Lung (tissue), 12 donors: Measurements from ENCODE around the gene EPS8L1. TPM values are rescaled to one million over a fixed set of nuclear protein-coding genes. Genes with fewer than 3 reads are reported as not detected.
A peak's percentile ranks its signal among the peaks of the same experiment; 100 is the strongest.

ENCODE experiments used
- ATAC-seq: fragments of 200-7000 bp; cut with Tn5 transposase; one replicate; pipeline ENCODE4 v1.9.1; 2020; ENCODE audit warnings: moderate number of reproducible peaks; ENCODE audit not compliant: insufficient read depth, low FRiP score
- DNase-seq, 3 donors: peaks; one replicate each; pipeline ENCODE4 v3.0.0-alpha.2; 2013 to 2017
- H3K27ac ChIP-seq, 2 donors: one replicate each; pipeline ENCODE4 v1.5.1; 2013; ENCODE audit warnings: mild to moderate bottlenecking in 2 of 2, moderate library complexity in 2 of 2, control low read depth in 1 of 2, inconsistent platforms in 1 of 2, low read depth in 1 of 2, low read length in 1 of 2
- H3K27me3 ChIP-seq, 3 donors: one replicate each; pipeline ENCODE4 v1.5.1; 2013; ENCODE audit warnings: low read length in 2 of 3; ENCODE audit not compliant: control insufficient read depth in 3 of 3, insufficient read depth in 3 of 3
- H3K36me3 ChIP-seq, 4 donors: one replicate each; pipeline ENCODE4 v1.5.1; 2013; ENCODE audit warnings: low read length in 4 of 4, mild to moderate bottlenecking in 1 of 4, moderate library complexity in 1 of 4; ENCODE audit not compliant: control insufficient read depth in 4 of 4, insufficient read depth in 4 of 4
- H3K4me1 ChIP-seq, 5 donors: one replicate each; pipeline ENCODE4 v1.5.1; 2013; ENCODE audit warnings: low read length in 5 of 5, mild to moderate bottlenecking in 2 of 5, moderate library complexity in 1 of 5; ENCODE audit not compliant: control insufficient read depth in 5 of 5, insufficient read depth in 5 of 5
- H3K4me3 ChIP-seq: one replicate; pipeline ENCODE4 v1.5.1; 2013; ENCODE audit warnings: mild to moderate bottlenecking, control low read depth, moderate library complexity
- H3K9ac ChIP-seq, 2 donors: one replicate each; pipeline ENCODE4 v1.5.1; 2013; ENCODE audit warnings: low read length in 2 of 2, control low read depth in 1 of 2; ENCODE audit not compliant: insufficient read depth in 1 of 2
- H3K9me3 ChIP-seq, 4 donors: one replicate each; pipeline ENCODE4 v1.5.1; 2013; ENCODE audit warnings: low read length in 3 of 4, mild to moderate bottlenecking in 1 of 4, moderate library complexity in 1 of 4; ENCODE audit not compliant: control insufficient read depth in 4 of 4, insufficient read depth in 3 of 4
- WGBS, 2 donors: extraction: QIAGEN DNeasy Blood & Tissue Kit; methylation state at CpG; one replicate each; pipeline ENCODE4 v1.1.7; 2013; 5-methylcytosine and 5-hydroxymethylcytosine counted together
- polyA plus RNA-seq, 2 donors: library from polyadenylated mRNA; stranded (reverse); fragments of 200-250 nt; gene quantifications; one replicate each; pipeline ENCODE4 v1.2.1, GENCODE V29; 2013
- total RNA-seq, 2 donors: library from RNA; depleted of rRNA in 1 of 2; stranded (reverse); fragments of >200 nt in 1 of 2; gene quantifications; one replicate each; pipeline ENCODE4 v1.2.1, GENCODE V29; 2014 to 2021
- TF ChIP-seq, protein P1 (sequence below): IDR thresholded peaks from 2 replicates; pipeline ENCODE4 v1.5.1; 2012; ENCODE audit warnings: mild to moderate bottlenecking; ENCODE audit errors: control extremely low read depth, extremely low read depth
- donor health status: control.
- donor health status: control.
- donor health status: Bipolar disorder and iron deficiency.
- donor health status: healthy.
- donor health status: DM: yes; HTN: yes; CAD: no.

Gene EPS8L1
- total and polyA plus RNA-seq, 4 donors, result 19.5 to 61.8 (median 36.8) TPM

DNA sequence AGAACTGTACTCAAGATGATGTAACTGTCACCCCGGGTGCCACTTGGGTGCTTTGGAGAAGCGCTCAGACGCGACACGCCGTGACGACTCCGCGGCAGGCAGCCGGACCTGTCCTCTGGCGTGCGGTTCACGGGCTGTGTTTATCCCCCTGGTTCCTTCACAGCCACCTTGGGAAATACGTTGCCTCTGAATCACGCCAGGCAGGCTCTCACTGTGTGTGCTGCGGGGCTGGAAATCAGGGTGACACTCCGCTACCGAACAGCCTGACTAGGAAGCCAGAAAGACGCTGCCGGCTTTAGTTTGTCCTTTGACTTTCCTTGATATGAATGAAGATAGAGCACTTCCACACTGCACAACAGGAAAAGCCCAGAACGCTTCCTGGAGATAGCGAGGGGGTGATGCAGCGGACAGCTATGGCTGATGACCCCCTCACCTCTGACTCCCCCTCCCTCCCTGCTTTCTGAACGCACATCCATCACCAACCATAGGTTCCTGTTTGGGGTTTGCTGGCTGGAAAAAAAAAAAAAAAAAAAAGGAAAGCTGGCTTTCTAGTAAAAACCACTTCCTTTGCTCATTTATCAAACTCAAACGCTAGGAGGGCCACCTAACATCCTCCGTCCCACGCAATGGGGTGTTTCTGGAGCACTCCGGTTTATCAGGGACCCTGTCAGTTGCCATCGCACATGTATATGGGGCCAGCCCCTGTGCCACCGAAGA lies 33.9 kb upstream of the EPS8L1 start:
- TF ChIP-seq, protein P1, sequence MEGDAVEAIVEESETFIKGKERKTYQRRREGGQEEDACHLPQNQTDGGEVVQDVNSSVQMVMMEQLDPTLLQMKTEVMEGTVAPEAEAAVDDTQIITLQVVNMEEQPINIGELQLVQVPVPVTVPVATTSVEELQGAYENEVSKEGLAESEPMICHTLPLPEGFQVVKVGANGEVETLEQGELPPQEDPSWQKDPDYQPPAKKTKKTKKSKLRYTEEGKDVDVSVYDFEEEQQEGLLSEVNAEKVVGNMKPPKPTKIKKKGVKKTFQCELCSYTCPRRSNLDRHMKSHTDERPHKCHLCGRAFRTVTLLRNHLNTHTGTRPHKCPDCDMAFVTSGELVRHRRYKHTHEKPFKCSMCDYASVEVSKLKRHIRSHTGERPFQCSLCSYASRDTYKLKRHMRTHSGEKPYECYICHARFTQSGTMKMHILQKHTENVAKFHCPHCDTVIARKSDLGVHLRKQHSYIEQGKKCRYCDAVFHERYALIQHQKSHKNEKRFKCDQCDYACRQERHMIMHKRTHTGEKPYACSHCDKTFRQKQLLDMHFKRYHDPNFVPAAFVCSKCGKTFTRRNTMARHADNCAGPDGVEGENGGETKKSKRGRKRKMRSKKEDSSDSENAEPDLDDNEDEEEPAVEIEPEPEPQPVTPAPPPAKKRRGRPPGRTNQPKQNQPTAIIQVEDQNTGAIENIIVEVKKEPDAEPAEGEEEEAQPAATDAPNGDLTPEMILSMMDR, result no peak
- Histone ChIP-seq H3K36me3 (peaks cover 0 to 20% (median 1%) of the 10 kb centered on the region in 4 donors), H3K4me1 (peaks cover 0 to 2% (median 0%) of the 10 kb centered on the region in 5 donors), H3K9me3 (no peaks in the 10 kb centered on the region), H3K4me3 (no peak overlapping the region), H3K27ac (peak overlapping the region in 1 of 2 donors; percentile 21), H3K27me3 (no peaks in the 10 kb centered on the region), H3K9ac (no peak overlapping the region)
- no peak for ATAC-seq
- WGBS, 2 donors, result 22 to 50% methylated on average over 30 of the region's 30 CpGs
- DNase-seq, result peak in 1 of 3 donors; percentile 25

DNA sequence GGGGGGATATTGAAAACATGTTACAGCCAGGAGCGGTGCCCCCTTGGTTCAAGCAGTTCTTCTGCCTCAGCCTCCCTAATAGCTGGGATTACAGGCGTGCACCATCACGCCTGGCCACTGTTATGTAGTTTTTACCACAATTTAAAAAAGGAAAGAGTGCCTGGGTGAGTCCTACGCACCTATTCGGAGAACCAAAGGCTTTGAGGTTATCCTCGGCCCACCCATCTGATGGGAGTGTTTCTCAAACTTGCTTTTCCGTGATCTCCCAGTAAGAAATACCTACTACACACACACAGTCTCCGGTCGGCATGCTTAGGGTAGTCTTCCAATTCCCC lies 33.4 kb upstream of the EPS8L1 start:
- no peak overlapping the region for H3K9ac ChIP-seq
- no peak overlapping the region for H3K4me3 ChIP-seq
- no peak for ATAC-seq
- no peaks in the 10 kb centered on the region for H3K27me3 ChIP-seq
- WGBS, 2 donors, result 46 to 74% methylated on average over 8 to 9 of the region's 9 CpGs
- no peak for DNase-seq
- H3K4me1 ChIP-seq, result peaks cover 0 to 2% (median 0%) of the 10 kb centered on the region in 5 donors
- H3K9me3 ChIP-seq, result no peaks in the 10 kb centered on the region
- TF ChIP-seq, protein P1, result no peak
- H3K27ac ChIP-seq, result no peak overlapping the region
- H3K36me3 ChIP-seq, result peaks cover 0 to 25% (median 4%) of the 10 kb centered on the region in 4 donors

DNA sequence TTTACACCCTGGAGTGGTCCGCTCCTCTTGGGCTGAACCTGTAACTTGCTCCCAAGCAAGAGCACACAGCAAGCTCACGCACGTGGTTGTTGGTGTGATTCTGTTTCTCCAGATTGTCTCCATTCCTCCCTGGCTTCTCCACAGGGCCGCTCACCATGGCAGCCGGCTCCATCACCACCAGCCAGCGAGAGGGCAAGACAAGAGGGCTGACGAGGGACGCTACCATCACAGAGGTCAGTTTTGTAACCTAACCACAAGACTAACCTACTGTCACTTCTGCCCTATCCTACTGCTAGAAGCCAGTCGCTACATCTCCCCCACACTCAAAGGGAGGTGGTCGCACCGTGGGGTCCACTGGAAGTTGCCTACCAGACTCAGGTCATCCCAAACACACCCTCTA lies 33.0 kb upstream of the EPS8L1 start:
- H3K36me3 ChIP-seq, result peaks cover 0 to 29% (median 5%) of the 10 kb centered on the region in 4 donors
- no peak for DNase-seq
- no peaks in the 10 kb centered on the region for H3K27me3 ChIP-seq
- no peak overlapping the region for H3K9ac ChIP-seq
- TF ChIP-seq, protein P1, result no peak
- 67 to 68% methylated on average over 11 of the region's 11 CpGs for WGBS, 2 donors
- H3K27ac ChIP-seq, result no peak overlapping the region
- H3K9me3 ChIP-seq, result no peaks in the 10 kb centered on the region
- no peak overlapping the region for H3K4me3 ChIP-seq
- ATAC-seq, result no peak
- peaks cover 0 to 2% (median 0%) of the 10 kb centered on the region in 5 donors for H3K4me1 ChIP-seq

DNA sequence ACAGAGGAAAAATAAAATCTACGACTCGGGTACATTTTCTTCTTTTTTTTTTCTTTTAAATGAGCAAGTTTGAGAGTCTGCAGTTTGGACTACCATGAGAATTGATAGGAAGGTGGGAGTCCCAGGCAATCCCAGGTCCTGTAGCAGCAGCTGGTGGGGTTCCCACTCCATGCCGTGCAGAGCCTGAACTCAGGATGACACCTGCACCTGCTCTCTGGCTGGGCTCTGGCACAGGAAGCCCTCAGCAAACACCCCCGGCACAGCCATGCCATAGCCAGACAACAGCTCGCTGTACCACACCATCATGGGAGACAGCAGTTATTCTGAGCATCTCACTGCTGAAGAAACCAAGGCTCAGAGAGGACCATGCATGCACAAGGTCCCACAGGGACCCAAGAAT lies 31.4 kb upstream of the EPS8L1 start:
- Histone ChIP-seq H3K9me3 (no peaks in the 10 kb centered on the region), H3K4me3 (no peak overlapping the region), H3K27ac (no peak overlapping the region), H3K36me3 (peaks cover 0 to 45% (median 5%) of the 10 kb centered on the region in 4 donors), H3K4me1 (peaks cover 0 to 2% (median 0%) of the 10 kb centered on the region in 5 donors), H3K27me3 (no peaks in the 10 kb centered on the region), H3K9ac (no peak overlapping the region)
- TF ChIP-seq, protein P1, result no peak
- 92 to 94% methylated on average over 5 of the region's 5 CpGs for WGBS, 2 donors
- DNase-seq (no peak), ATAC-seq (no peak)
